GM23338 (cell line): ENCODE results near the gene DDRGK1. TPM values are rescaled to one million over a fixed set of nuclear protein-coding genes. Genes with fewer than 3 reads are reported as not detected.

Experiments used
- ATAC-seq: fragments of 200-7000 bp; cut with Tn5 transposase; 3 replicates; pipeline ENCODE4 v1.9.1; 2020
- DNase-seq: peaks from one replicate; pipeline ENCODE4 v3.0.0-alpha.2; 2015; ENCODE audit warnings: low spot score
- H2AFZ ChIP-seq: fragments of 200-600 bp; sonication (generic); 2 replicates; pipeline ENCODE4 v1.8.0; 2016; ENCODE audit warnings: antibody characterized with exemption, mild to moderate bottlenecking, moderate library complexity
- H3F3A ChIP-seq: fragments of 200-600 bp; sonication (generic); replicated peaks from 2 replicates; pipeline ENCODE4 v1.8.0; 2017; ENCODE audit warnings: antibody characterized with exemption, mixed run types, low read depth
- H3K27ac ChIP-seq: fragments of 200-600 bp; sonication (generic); 2 replicates; pipeline ENCODE4 v1.6.1; 2016; ENCODE audit warnings: low read depth
- H3K27me3 ChIP-seq: fragments of 200-600 bp; sonication (generic); 2 replicates; pipeline ENCODE4 v1.8.0; 2016; ENCODE audit warnings: mild to moderate bottlenecking, mixed run types, moderate library complexity; ENCODE audit not compliant: insufficient read depth
- H3K36me3 ChIP-seq: fragments of 200-600 bp; sonication (generic); 2 replicates; pipeline ENCODE4 v1.8.0; 2016; ENCODE audit warnings: mild to moderate bottlenecking; ENCODE audit not compliant: insufficient read depth
- H3K4me1 ChIP-seq: fragments of 200-600 bp; sonication (generic); 2 replicates; pipeline ENCODE4 v1.8.0; 2016; ENCODE audit warnings: mild to moderate bottlenecking, moderate library complexity; ENCODE audit not compliant: insufficient read depth
- H3K4me2 ChIP-seq: fragments of 200-600 bp; sonication (generic); 2 replicates; pipeline ENCODE4 v1.7.1; 2017; ENCODE audit warnings: mixed run types
- H3K4me3 ChIP-seq: fragments of 200-600 bp; sonication (generic); 2 replicates; pipeline ENCODE4 v1.6.1; 2016; ENCODE audit warnings: mixed run types
- H3K79me2 ChIP-seq: fragments of 200-600 bp; sonication (generic); replicated peaks from 2 replicates; pipeline ENCODE4 v1.8.0; 2017; ENCODE audit warnings: mild to moderate bottlenecking; ENCODE audit not compliant: insufficient read depth
- H3K9me2 ChIP-seq: fragments of 200-600 bp; sonication (generic); 2 replicates; pipeline ENCODE4 v1.8.0; 2017; ENCODE audit not compliant: insufficient read depth
- H4K20me1 ChIP-seq: fragments of 200-600 bp; sonication (generic); replicated peaks from 2 replicates; pipeline ENCODE4 v1.8.0; 2017; ENCODE audit warnings: mild to moderate bottlenecking; ENCODE audit not compliant: insufficient read depth
- H3K27ac Mint-ChIP-seq: 2 replicates; pipeline ENCODE4 v1.8.0; 2020; ENCODE audit warnings: inconsistent platforms, mild to moderate bottlenecking, moderate library complexity, mixed read lengths
- H3K27me3 Mint-ChIP-seq: 3 replicates; pipeline ENCODE4 v1.8.0; 2022; ENCODE audit warnings: low read depth, mild to moderate bottlenecking, moderate library complexity, mixed read lengths, inconsistent platforms; ENCODE audit not compliant: insufficient read depth, poor library complexity
- H3K36me3 Mint-ChIP-seq: 3 replicates; pipeline ENCODE4 v1.8.0; 2021; ENCODE audit warnings: low read depth, mild to moderate bottlenecking, inconsistent platforms, moderate library complexity, mixed read lengths
- H3K4me1 Mint-ChIP-seq: 3 replicates; pipeline ENCODE4 v1.8.0; 2020; ENCODE audit warnings: mild to moderate bottlenecking, inconsistent platforms, mixed read lengths
- H3K4me3 Mint-ChIP-seq: 3 replicates; pipeline ENCODE4 v1.8.0; 2021; ENCODE audit warnings: moderate library complexity, mild to moderate bottlenecking, inconsistent platforms, mixed read lengths
- H3K9me3 Mint-ChIP-seq: 3 replicates; pipeline ENCODE4 v1.8.0; 2020; ENCODE audit warnings: moderate library complexity, mild to moderate bottlenecking, inconsistent platforms, mixed read lengths
- CTCF ChIP-seq, 2 experiments: fragments of 200-600 bp in 1 of 2; sonication (generic) in 1 of 2; conservative IDR thresholded peaks; 2 replicates each; pipeline versions ENCODE4 v1.5.1 to v1.6.1; 2016 to 2017; ENCODE audit warnings: antibody characterized with exemption in 2 of 2, low read depth in 2 of 2, mild to moderate bottlenecking in 2 of 2, moderate library complexity in 1 of 2
- EZH2phosphoT487 ChIP-seq: fragments of 200-600 bp; sonication (generic); IDR thresholded peaks from one replicate; pipeline ENCODE4 v1.8.1; 2018; ENCODE audit warnings: antibody characterized with exemption; ENCODE audit not compliant: unreplicated experiment
- JUNB ChIP-seq: IDR thresholded peaks from one replicate; pipeline ENCODE4 v1.6.1; 2016; ENCODE audit warnings: antibody characterized with exemption; ENCODE audit not compliant: unreplicated experiment
- NANOG ChIP-seq: IDR thresholded peaks from 2 replicates; pipeline ENCODE4 v1.6.1; 2016; ENCODE audit warnings: antibody characterized with exemption, borderline replicate concordance
- POLR2AphosphoS5 ChIP-seq: IDR thresholded peaks from 2 replicates; pipeline ENCODE4 v1.6.1; 2016; ENCODE audit warnings: antibody characterized with exemption, low read depth
- STAT1 ChIP-seq: IDR thresholded peaks from one replicate; pipeline ENCODE4 v1.6.1; 2016; ENCODE audit warnings: antibody characterized with exemption; ENCODE audit not compliant: unreplicated experiment
- ZNF331 ChIP-seq: fragments of 250-450 bp; sonication (Bioruptor Pico); IDR thresholded peaks from 2 replicates; pipeline ENCODE4 v1.5.0; 2020; ENCODE audit warnings: low read depth, mild to moderate bottlenecking, moderate library complexity
- polyA plus RNA-seq: library from polyadenylated mRNA; unstranded; fragments of >200 nt; fragmentation: Nextera tagmentation; extraction: Ambion mirVana; gene quantifications from 2 replicates; pipeline ENCODE4 v1.2.1, GENCODE V29; 2016
- total RNA-seq: library from RNA; depleted of rRNA; stranded (reverse); fragments of >200 nt; shearing (Covaris generic); gene quantifications from 2 replicates; pipeline ENCODE4 v1.2.3, GENCODE V29; 2014; rRNA removed

DDRGK1 gene
- total and polyA plus RNA-seq, 2 experiments from 2014 or later: 44.0 to 45.5 TPM

GRCh38 chr20:3141757-3142156, 62.7 kb downstream of the DDRGK1 start:
- Histone ChIP-seq H3K27ac (no peak overlapping the region), H3K9me2 (no peaks in the 10 kb centered on the region), H2AFZ (no peak overlapping the region), H3K79me2 (peaks cover 11% of the 10 kb centered on the region; the same call in 1 of the 2 replicates), H3K4me3 (no peak overlapping the region), H3K27me3 (no peaks in the 10 kb centered on the region), H4K20me1 (peaks cover 3% of the 10 kb centered on the region), H3F3A (no peaks in the 10 kb centered on the region), H3K4me1 (no peaks in the 10 kb centered on the region), H3K36me3 (no peaks in the 10 kb centered on the region), H3K4me2 (no peak overlapping the region)
- H3K27ac Mint-ChIP-seq: no peak overlapping the region
- H3K27me3 Mint-ChIP-seq: peaks cover 3% of the 10 kb centered on the region
- DNase-seq (no peak), ATAC-seq (no peak)
- H3K4me1 Mint-ChIP-seq: no peaks in the 10 kb centered on the region
- peaks cover 7% of the 10 kb centered on the region; the same call in 2 of the 3 replicates for H3K36me3 Mint-ChIP-seq
- H3K9me3 Mint-ChIP-seq: no peaks in the 10 kb centered on the region; the same call in 2 of the 3 replicates
- TF ChIP-seq NANOG (no peak), POLR2AphosphoS5 (no peak), ZNF331 (CRISPR knock-in tag) (no peak), CTCF (conservative IDR thresholded peaks at IDR 0.05; ENCODE audit: low read depth in 2 of 2) (no peak), EZH2phosphoT487 (no peak), STAT1 (no peak), JUNB (no peak)
- no peak overlapping the region for H3K4me3 Mint-ChIP-seq

Other genes starting within 250 kb of the DDRGK1 start
- not detected in 2 replicates for gene GNRH2, start 161.1 kb downstream of the DDRGK1 start, total RNA-seq
- not detected in 2 replicates for gene GNRH2, start 161.1 kb downstream of the DDRGK1 start, polyA plus RNA-seq
- gene MRPS26, start 158.6 kb downstream of the DDRGK1 start, total RNA-seq: 103 and 105 TPM in 2 replicates
- 154 and 158 TPM in 2 replicates for gene MRPS26, start 158.6 kb downstream of the DDRGK1 start, polyA plus RNA-seq
- gene OXT, start 133.1 kb downstream of the DDRGK1 start, total RNA-seq: not detected in 2 replicates
- 1.5 and 3.5 TPM in 2 replicates for gene OXT, start 133.1 kb downstream of the DDRGK1 start, polyA plus RNA-seq
- gene AVP, start 120.0 kb downstream of the DDRGK1 start, total RNA-seq: not detected in 2 replicates
- gene AVP, start 120.0 kb downstream of the DDRGK1 start, polyA plus RNA-seq: 0.60 and 1.4 TPM in 2 replicates
- 30.7 and 32.8 TPM in 2 replicates for gene FASTKD5, start 44.8 kb downstream of the DDRGK1 start, total RNA-seq
- gene FASTKD5, start 44.8 kb downstream of the DDRGK1 start, polyA plus RNA-seq: 12.2 and 12.9 TPM in 2 replicates
- 4.3 and 5.7 TPM in 2 replicates for gene UBOX5, start 44.8 kb downstream of the DDRGK1 start, total RNA-seq
- gene UBOX5, start 44.8 kb downstream of the DDRGK1 start, polyA plus RNA-seq: 2.4 and 2.7 TPM in 2 replicates
- 29.4 and 40.7 TPM in 2 replicates for gene LZTS3, start 31.1 kb downstream of the DDRGK1 start, total RNA-seq
- gene LZTS3, start 31.1 kb downstream of the DDRGK1 start, polyA plus RNA-seq: 9.7 and 10.7 TPM in 2 replicates
- gene ITPA, start 4.8 kb upstream of the DDRGK1 start, total RNA-seq: 45.3 and 57.5 TPM in 2 replicates
- 81.7 and 86.6 TPM in 2 replicates for gene ITPA, start 4.8 kb upstream of the DDRGK1 start, polyA plus RNA-seq
- gene SLC4A11, start 34.5 kb upstream of the DDRGK1 start, total RNA-seq: 12.1 and 17.1 TPM in 2 replicates
- 10.8 and 14.8 TPM in 2 replicates for gene SLC4A11, start 34.5 kb upstream of the DDRGK1 start, polyA plus RNA-seq
- gene DNAAF9, start 203.0 kb upstream of the DDRGK1 start, total RNA-seq: 4.8 and 5.0 TPM in 2 replicates
- 2.2 and 2.4 TPM in 2 replicates for gene DNAAF9, start 203.0 kb upstream of the DDRGK1 start, polyA plus RNA-seq